Measurements from ENCODE around the gene SERPINB2.
"Not testable (repeated sequence)": the region's sequence is repeated elsewhere in the genome, so short reads cannot be mapped to it uniquely, and the experiment has no call there.

The SERPINB2 gene

DNA sequence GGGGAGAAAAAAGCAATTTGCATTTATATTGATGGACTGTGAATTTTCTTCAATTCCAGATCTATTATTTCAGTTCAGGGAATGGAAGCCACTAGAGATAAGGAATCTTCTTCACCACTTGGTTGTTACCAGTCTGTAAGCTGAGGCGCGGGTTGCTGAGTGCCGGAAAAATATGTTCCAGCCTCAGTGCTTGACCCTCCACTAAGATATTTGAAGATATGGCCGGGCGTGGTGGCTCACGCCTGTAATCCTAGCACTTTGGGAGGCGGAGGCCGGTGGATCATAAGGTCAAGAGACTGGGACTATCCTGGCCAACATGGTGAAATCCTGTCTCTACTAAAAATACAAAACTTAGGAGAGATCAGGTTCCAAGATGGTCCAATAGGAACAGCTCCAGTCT is 52.5 kb downstream of the SERPINB2 start:
- DNase-seq (ENCODE audit: low read depth): no peak
- TF ChIP-seq, protein P1, sequence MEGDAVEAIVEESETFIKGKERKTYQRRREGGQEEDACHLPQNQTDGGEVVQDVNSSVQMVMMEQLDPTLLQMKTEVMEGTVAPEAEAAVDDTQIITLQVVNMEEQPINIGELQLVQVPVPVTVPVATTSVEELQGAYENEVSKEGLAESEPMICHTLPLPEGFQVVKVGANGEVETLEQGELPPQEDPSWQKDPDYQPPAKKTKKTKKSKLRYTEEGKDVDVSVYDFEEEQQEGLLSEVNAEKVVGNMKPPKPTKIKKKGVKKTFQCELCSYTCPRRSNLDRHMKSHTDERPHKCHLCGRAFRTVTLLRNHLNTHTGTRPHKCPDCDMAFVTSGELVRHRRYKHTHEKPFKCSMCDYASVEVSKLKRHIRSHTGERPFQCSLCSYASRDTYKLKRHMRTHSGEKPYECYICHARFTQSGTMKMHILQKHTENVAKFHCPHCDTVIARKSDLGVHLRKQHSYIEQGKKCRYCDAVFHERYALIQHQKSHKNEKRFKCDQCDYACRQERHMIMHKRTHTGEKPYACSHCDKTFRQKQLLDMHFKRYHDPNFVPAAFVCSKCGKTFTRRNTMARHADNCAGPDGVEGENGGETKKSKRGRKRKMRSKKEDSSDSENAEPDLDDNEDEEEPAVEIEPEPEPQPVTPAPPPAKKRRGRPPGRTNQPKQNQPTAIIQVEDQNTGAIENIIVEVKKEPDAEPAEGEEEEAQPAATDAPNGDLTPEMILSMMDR (conservative IDR thresholded peaks at IDR 0.05; ENCODE audit: control insufficient read depth, insufficient read depth, low read depth, low read length): no peak

GRCh38 chr18:63940543-63941050 is 53.1 kb downstream of the SERPINB2 start:
- DNase-seq (ENCODE audit: low read depth); H3K4me3 ChIP-seq (ENCODE audit: control insufficient read depth, low read depth, low read length): not testable (repeated sequence)

More for the DNA sequence above, 52.5 kb downstream of the SERPINB2 start:
- H3K4me3 ChIP-seq (ENCODE audit: control insufficient read depth, low read depth, low read length): no peak overlapping the region

- TF ChIP-seq, protein P1 (conservative IDR thresholded peaks at IDR 0.05; ENCODE audit: control insufficient read depth, insufficient read depth, low read depth, low read length): no peak
- no peak for DNase-seq (ENCODE audit: low read depth)
- no peak overlapping the region for H3K4me3 ChIP-seq (ENCODE audit: control insufficient read depth, low read depth, low read length)
Measured at GRCh38 chr18:63947051-63947790, 59.7 kb downstream of the SERPINB2 start.

DNA sequence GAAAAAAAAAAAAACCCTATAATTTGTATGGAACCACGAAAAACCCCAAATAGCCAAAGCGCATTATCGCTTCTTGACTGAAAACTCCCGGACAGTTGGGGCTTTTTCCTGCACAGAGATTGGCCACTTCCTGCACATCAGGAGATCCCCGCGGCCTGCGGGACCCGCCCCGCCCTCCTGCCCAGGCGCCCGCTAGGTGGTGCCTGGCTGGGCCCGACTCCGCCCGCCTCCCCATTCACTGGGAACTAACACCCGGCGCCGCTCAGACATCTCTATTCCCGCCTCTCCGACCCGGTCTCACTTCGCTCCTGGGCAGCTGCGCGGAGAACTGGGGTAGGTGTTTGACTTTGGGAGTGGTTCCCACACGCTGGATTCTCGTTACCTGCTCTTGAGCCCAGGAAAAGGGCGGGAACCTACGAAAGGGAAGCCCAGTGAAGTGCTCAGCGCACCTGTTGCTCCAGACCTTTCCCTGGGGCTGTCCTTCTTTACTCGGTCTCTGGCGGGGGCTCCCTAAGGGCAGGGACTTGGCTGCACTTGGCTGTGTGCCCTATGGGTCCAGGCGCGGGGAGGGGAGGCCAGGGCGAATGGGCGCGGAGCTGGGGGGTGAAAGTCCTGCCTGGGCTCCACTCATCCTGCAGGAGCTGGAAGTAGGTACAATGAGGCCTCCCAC is 61.7 kb downstream of the SERPINB2 start, which contains the start of gene HMSD:
Gene HMSD, plus strand, starts transcription at position 234 of the 670 bp plus-strand sequence. CDS start 4,155 bp downstream, outside the sequence.
- H3K4me3 ChIP-seq (ENCODE audit: control insufficient read depth, low read depth, low read length): peak within 1 kb of the TSS; percentile 33
- peak; percentile 42 for DNase-seq (ENCODE audit: low read depth)
- TF ChIP-seq, protein P1 (conservative IDR thresholded peaks at IDR 0.05; ENCODE audit: control insufficient read depth, insufficient read depth, low read depth, low read length): no peak

GRCh38 chr18:63951302-63951705 is 63.8 kb downstream of the SERPINB2 start:
- peak; percentile 52 for DNase-seq (ENCODE audit: low read depth)

More at GRCh38 chr18:63951302-63951705, 63.8 kb downstream of the SERPINB2 start:
- no peak overlapping the region for H3K4me3 ChIP-seq (ENCODE audit: control insufficient read depth, low read depth, low read length)
- TF ChIP-seq, protein P1 (conservative IDR thresholded peaks at IDR 0.05; ENCODE audit: control insufficient read depth, insufficient read depth, low read depth, low read length): peak; percentile 37
